Endothelial cell of hepatic sinusoid (primary cell): ENCODE data around the gene GRPEL1.

Experiments
- in situ Hi-C: cut with HindIII; loops from 2 replicates; pipeline ENCODE4 v1.10.0; 2017; ENCODE audit warnings: low sequenced_read_pairs

The GRPEL1 gene

DNA sequence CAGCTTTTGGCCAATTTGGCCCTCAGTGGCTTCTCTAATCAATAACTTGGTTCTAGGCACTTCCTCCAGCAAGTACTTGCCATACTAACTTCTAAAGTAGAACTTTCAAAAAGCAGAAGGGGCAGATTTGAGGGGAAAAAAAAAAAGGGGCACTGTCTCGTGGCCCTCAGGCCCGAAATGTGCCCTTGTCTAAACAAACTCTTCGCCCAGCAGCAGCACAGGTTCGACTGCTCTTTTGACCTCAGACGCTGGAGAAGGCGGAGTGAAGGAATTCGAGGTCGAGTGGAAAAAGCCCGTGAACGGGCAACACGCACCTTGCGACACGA is 775 bp downstream of the GRPEL1 start:
- in situ Hi-C loops, result no loop called here

GRCh38 chr4:7066493-7066892 is 1.4 kb downstream of the GRPEL1 start:
- in situ Hi-C loops, result no loop called here

DNA sequence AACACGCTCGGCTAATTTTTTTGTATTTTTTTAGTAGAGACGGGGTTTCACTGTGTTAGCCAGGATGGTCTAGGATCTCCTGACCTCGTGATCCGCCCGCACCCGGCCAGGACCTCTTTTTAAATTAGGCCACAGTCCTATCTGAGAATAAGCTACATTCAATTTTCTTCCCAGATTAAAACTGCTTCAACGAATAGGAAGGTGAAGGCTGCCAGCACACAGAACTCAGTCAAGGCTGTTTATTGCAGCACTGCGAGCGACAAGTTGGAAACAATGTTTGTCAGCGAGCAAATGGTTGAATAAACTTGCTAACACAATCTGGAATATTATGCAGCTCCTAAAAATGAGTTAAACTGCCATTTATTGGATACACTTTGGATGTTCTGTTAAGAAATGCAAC is 1.9 kb downstream of the GRPEL1 start:
- in situ Hi-C loops, result no loop called here

DNA sequence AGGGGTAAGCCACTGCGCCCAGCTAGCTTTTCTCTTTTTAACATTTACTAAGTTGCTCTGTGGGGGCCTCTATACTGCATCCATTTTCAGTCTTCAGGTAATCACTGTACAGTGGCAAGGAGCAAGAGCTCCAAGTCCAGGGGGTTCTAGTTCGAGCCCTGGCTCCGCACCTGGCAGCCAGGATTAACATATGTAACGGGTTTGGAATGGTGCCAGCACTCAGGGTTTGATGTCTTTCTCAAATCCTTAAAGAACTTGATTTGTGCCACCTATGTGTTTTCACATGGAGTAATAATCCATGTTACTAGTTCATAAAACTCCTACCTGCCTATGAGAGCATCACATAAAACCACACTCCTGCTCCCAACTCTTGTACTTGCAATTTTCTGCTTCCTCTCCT is 4.5 kb downstream of the GRPEL1 start:
- in situ Hi-C loops, result no loop called here

DNA sequence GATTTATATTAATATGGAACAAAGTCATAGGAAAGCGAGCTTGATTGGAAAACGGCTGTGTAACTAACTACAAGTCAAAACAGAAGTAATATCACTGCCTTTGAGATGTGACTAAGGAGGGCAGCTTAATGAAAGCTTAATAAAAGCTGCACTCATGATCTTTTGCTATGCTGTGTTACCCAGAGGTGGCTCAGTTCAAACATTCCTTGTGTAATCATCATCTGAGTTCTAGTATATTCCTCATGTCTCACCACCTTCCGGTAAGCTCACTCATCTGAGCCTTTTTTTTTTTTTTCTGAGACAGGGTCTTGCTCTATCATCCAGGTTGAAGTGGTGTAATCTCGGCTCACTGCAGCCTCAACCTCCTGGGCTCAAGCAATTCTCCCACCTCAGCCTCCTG is 5.0 kb downstream of the GRPEL1 start:
- in situ Hi-C loops, result no loop called here

GRCh38 chr4:7061815-7062214 is 6.0 kb downstream of the GRPEL1 start:
- in situ Hi-C loops, result no loop called here

- in situ Hi-C loops, result no loop called here
Observed at GRCh38 chr4:7060346-7061150, 7.3 kb downstream of the GRPEL1 start.

GRCh38 chr4:7059662-7060061 is 8.2 kb downstream of the GRPEL1 start:
- in situ Hi-C loops, result no loop called here

- in situ Hi-C loops, result no loop called here
Observed at GRCh38 chr4:7058792-7059191, 9.1 kb downstream of the GRPEL1 start.

DNA sequence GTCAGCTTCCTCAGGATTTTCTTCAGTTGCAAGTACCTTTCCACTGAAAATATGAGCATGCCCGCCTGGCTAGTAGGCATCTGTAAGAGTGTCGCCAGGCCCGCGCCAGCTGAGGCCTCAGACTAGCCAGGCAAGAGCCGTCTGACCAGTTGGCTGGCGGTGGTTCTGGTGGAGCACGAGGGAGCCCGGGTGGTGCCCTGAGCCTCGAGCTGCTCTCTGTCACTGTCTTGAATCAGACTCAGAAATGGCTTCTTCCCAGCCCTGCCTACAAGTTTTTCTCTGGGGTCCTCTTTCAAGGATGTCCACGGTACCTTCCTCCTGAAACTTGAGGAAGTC is 11.9 kb downstream of the GRPEL1 start:
- in situ Hi-C loops, result no loop called here

GRCh38 chr4:7055111-7055989 is 12.5 kb downstream of the GRPEL1 start:
- in situ Hi-C loops, result no loop called here

DNA sequence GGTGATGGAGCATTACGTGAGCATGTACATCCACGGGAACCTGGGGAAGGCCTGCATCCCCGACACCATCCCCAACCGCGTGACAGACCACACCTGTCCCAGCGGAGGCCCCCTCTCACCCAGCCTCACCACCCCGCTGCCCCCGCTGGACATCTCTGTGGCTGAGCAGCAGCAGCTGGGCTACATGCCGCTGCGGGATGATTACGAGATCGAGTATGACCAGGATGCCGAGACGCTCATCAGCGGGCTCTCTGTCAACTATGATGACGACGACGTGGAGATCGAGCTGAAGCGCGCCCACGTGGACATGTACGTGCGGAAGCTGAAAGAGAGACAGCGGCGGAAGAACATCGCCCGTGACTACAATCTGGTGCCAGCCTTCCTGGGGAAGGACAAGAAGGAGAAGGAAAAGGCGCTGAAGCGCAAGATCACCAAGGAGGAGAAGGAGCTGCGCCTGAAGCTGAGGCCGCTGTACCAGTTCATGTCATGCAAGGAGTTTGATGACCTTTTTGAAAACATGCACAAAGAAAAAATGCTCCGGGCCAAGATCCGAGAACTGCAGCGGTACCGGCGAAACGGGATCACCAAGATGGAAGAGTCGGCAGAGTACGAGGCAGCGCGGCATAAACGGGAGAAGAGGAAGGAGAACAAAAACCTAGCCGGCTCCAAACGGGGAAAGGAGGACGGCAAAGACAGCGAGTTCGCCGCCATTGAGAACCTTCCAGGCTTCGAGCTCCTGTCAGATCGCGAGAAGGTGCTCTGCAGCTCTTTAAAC is 13.6 kb downstream of the GRPEL1 start:
- in situ Hi-C loops, result no loop called here

DNA sequence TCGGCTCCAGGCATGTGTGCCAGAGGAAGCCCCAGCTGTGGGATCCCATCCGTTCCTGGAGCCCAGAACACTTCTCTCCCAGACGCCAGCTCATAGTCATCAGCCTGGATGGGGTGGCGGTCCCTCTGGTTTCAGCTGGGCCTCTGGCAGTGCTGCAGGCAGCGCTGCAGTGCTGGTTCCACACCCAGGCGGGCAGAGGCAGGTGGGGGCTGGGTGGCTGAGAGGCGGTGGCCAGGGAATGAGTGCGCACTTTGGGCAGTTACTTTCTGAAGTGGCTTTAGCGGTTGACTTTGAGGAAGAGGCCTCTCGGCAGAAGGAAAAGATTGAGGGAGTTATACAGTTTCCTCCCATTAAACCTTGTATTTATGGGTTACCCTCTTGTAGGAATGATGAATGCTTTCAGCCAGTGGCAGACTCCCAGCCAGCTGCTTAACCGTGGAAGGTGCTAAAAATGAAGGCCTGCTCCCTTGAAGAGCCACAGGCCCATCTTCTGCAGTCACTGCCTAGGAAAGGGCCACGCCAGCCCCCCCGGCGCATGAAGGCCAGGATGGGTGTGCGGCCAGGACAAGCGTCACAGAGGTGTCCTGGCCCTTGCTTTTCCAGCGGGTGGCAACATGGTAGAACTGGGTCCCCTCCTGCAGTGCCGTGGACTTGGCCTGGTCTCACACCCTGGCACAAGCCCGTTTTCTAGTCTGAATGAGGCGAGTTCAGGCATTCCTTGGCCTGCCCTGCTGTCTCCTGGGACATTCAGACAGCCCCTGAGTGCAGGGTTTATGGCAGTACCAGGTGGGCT is 14.7 kb downstream of the GRPEL1 start:
- in situ Hi-C loops, result no loop called here

DNA sequence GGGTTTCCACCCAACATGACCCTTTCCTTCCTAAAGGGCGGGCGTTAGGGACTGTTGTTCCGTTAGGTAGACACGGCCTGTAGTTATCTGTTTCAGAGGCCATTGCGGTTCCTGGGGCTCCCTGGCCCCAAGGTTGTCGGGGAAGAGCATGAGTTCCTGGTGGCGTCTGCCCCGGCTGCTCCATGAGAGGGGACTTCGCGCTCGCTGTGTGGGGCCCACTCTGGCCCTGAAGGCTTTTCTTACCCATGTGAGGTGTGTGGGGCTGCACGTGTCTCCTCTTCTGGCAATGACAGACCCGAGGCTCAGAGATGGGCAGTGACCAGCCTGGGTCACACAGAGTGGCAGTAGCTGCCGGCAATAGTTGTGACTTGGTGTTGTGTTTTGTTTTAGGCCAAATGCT is 15.6 kb downstream of the GRPEL1 start:
- in situ Hi-C loops, result no loop called here

DNA sequence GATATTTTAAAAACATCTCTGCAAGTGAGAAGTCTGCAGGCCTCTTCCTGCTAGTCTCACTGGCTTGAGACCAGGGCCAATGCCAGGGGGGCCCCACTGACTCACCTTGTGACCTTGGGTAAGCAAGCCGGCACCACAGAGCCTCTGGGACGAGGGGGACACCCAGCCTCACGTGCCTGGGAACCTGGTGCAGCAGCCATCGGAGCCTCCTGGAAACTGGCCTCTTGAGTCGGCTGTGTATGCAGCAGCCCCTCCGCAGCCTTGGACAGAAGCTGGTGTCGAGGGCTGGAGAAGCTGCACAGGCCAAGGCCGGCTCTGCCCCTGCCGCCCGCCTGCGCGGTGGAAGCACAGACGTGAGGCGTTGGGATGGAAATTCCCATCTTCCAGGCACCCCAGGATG is 16.0 kb downstream of the GRPEL1 start:
- in situ Hi-C loops, result no loop called here

DNA sequence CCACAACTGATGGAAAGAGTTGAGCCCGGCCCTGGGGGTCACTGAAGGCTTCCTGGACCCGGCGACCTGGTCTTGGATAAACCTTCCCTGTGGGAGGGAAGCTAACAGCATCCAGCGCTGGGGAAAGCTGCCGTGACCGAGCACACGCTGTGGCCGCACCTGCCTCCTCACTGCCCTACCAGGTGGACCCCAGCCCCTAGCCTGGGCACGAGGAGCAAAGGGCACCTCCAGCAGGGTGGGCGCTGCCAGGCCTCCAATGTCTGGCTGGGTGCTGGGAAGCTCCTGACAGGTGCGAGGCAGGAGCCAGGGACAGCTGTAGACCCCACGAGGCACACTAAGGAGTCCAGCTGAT is 16.7 kb downstream of the GRPEL1 start:
- in situ Hi-C loops, result no loop called here

DNA sequence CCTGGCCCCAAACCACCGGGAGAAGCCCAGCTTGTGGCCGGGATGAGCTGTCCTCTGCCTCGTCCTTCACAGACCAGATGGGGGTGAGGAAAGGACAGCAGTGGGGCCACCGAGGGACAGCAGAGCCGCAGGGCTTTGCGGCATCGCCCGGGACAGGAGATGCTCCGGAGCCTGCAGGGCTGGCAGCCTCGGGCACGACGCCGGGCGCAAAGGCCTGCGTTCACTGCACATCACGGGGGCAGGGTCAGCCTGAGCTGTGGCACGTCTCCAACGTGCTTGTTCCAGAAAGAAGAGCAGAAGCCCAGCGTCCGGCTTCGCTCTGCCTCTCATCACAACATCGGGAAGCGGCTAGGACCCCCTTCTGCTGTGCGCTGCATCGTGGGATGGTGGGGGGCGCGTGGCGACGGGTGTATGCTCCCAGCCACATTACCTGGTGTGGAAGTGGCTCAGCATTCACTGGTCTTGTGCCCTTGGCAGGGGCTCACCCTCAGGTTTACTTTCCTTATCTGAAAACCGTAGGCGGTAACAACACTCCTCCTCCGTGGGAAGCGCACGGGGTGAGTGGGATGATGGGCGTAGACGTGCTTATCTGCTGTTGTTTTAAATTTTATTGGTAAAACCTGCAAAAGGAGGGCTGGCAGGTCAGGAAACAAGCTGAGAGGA is 17.3 kb downstream of the GRPEL1 start:
- in situ Hi-C loops, result no loop called here

DNA sequence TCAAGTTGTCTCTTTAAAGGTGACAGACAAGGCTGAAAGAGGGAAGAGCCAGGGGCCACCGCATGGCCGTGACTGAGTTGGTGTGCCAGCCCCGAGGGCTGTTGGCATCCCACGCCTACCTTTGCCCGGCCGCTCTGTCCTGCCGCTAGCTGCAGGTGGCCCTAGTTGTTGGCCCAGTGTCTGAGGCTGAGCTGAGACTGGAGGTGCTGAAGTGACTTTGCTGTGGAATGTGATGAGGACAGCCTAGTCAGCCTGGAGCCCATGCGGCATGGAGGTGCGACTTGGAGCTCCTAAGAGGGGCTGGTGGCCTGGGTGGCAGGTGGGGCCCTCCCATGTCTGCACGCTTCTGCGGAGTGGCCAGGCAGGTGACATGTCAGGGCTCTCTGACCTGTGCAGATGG is 18.1 kb downstream of the GRPEL1 start:
- in situ Hi-C loops, result no loop called here

- in situ Hi-C loops, result no loop called here
Observed at GRCh38 chr4:7049295-7049694, 18.6 kb downstream of the GRPEL1 start.

DNA sequence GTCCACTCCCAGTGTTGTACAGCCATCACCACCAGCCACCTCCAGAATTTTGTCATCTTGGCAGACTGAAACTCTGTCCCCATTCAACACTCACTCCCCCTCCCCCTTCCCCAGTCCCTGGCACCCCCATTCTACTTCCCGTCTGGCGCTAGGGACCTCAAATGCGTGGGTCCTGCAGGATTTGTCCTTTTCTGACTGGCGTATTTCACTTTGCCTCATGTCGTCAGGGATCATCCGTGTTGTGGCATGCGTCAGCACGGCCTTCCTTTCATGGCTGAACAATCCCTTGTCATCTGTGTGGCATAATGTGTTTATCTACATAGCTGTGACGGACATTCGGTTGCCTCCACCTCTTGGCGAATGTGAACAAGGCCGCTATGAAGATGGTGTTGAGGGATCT is 19.2 kb downstream of the GRPEL1 start:
- in situ Hi-C loops, result no loop called here
